ENCODE measurements around the gene MYO3A. TPM values are rescaled to one million over a fixed set of nuclear protein-coding genes. Genes with fewer than 3 reads are reported as not detected.

The MYO3A gene
- total RNA-seq, 1 experiment from 2014 or later = 0.14 TPM

DNA sequence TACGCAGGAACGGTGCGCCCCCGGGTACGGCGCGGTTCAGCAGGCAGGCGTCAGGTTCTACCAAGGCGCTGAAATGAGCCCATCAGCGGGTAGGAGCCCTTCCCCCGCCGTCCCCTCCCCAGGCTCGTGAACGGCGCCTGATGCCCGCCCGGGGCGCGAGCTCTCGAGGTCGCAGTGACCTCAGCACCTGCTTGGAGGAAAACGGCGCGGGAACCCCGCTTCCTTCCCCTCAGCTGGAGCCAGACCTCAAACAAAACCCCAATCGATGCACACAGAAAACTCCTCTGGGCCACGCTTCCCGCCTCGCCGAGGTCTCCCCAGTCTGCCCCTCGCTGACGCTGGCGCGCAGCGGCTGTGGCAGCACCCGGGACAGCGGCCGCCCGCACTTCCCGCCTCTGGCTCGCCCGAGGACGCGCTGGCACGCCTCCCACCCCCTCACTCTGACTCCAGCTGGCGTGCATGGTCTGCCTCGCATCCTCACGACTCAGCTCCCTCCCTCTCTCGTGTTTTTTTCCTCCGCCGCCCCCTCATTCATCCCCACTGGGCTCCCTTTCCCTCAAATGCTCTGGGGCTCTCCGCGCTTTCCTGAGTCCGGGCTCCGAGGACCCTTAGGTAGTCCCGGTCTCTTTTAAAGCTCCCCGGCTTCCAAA is 282.0 kb downstream of the MYO3A start:
- TF ChIP-seq, protein P1, sequence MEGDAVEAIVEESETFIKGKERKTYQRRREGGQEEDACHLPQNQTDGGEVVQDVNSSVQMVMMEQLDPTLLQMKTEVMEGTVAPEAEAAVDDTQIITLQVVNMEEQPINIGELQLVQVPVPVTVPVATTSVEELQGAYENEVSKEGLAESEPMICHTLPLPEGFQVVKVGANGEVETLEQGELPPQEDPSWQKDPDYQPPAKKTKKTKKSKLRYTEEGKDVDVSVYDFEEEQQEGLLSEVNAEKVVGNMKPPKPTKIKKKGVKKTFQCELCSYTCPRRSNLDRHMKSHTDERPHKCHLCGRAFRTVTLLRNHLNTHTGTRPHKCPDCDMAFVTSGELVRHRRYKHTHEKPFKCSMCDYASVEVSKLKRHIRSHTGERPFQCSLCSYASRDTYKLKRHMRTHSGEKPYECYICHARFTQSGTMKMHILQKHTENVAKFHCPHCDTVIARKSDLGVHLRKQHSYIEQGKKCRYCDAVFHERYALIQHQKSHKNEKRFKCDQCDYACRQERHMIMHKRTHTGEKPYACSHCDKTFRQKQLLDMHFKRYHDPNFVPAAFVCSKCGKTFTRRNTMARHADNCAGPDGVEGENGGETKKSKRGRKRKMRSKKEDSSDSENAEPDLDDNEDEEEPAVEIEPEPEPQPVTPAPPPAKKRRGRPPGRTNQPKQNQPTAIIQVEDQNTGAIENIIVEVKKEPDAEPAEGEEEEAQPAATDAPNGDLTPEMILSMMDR (IDR thresholded peaks at IDR 0.05; ENCODE audit: unreplicated experiment) = no peak
- H3K36me3 Mint-ChIP-seq (ENCODE audit: insufficient read depth, unreplicated experiment) = no peaks in the 10 kb centered on the region
- peak; percentile 13 for DNase-seq
- no peaks in the 10 kb centered on the region for H3K9me3 Mint-ChIP-seq (ENCODE audit: low read depth, unreplicated experiment)
- no peak overlapping the region for H3K27ac Mint-ChIP-seq (ENCODE audit: unreplicated experiment)
- no TSS peak for BruUV-seq (replicated peaks)
- H3K27me3 Mint-ChIP-seq (ENCODE audit: unreplicated experiment) = peaks cover 53% of the 10 kb centered on the region
- intact Hi-C loops (cut with micrococcal nuclease; ENCODE audit: unreplicated experiment) = no loop called here
- H3K4me1 Mint-ChIP-seq (ENCODE audit: low read depth, unreplicated experiment) = no peaks in the 10 kb centered on the region
- CTCF ChIA-PET = interaction anchor here (1.1 kb wide), 1 partner anchor 9 kb away, joined by 3 read pairs; no protein-coding TSS in a partner anchor
- H3K4me3 Mint-ChIP-seq (ENCODE audit: low read depth, unreplicated experiment) = peak overlapping the region; percentile 44

DNA sequence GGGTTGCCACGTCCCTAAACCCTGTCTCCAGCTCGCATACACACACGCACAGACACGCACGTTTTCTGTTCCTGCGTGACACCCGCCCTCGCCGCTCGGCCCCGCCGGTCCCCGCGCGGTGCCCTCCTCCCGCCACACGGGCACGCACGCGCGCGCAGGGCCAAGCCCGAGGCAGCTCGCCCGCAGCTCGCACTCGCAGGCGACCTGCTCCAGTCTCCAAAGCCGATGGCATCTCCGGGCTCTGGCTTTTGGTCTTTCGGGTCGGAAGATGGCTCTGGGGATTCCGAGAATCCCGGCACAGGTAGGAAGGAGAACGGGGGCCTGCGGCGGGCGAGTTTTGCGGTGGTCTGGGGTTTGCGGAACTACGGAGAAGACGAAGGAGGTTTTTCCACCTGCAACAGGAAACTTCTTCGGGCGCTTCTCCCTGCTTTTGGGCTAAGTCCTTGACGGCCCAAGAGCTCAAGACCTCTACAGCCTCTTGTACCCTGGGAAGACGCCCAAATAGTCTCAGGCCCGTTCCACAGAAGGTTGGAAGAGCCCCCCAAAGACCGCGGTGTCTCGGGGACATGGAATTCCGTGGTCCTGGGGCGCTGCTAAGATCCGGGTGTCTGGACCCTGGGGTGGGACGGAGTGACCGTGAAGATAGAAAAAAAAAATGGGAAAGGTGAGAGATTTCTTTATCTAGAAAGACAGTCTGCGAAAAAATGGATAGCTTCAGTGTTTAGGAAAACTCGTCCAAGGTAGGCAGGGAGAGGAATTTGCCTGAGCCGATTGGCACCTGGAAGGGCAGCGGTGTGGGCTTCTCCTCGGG is 282.8 kb downstream of the MYO3A start, which contains the start of gene GAD2:
TSS of gene GAD2 (plus strand) at position 190 of the 811 bp plus-strand sequence. CDS start at position 226, 36 bp downstream.
- Mint-ChIP-seq H3K27ac (ENCODE audit: unreplicated experiment) (no peak within 1 kb of the TSS), H3K27me3 (ENCODE audit: unreplicated experiment) (peaks cover 60% of the 10 kb centered on the region)

DNA sequence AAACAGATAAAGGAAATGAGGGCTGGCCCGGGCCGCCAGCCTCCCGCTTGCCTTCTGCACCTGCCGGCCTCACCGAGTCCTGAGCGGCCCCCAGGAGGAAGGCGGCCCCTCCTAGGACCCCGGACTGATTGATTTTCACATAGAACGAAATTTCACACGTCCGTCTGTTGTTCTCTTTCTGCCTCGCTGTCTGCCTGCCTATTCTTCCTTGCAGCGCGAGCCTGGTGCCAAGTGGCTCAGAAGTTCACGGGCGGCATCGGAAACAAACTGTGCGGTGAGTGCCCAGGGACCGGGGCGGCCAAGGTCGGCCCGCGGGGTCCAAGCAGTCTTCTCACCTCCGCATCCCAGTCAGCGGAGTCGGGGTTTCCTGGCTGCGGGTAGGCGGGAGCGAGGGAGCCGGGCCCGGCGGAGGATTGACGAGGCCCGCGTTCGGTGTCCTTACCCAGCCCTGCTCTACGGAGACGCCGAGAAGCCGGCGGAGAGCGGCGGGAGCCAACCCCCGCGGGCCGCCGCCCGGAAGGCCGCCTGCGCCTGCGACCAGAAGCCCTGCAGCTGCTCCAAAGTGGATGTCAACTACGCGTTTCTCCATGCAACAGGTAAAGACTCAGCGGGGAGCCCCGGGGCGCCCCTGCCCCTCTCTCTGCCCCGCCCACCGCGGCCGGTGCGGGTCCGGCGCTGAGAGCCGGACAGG is 283.5 kb downstream of the MYO3A start:
- Mint-ChIP-seq H3K9me3 (ENCODE audit: low read depth, unreplicated experiment) (no peaks in the 10 kb centered on the region), H3K4me3 (ENCODE audit: low read depth, unreplicated experiment) (no peak overlapping the region), H3K27me3 (ENCODE audit: unreplicated experiment) (peaks cover 67% of the 10 kb centered on the region), H3K36me3 (ENCODE audit: insufficient read depth, unreplicated experiment) (no peaks in the 10 kb centered on the region), H3K27ac (ENCODE audit: unreplicated experiment) (no peak overlapping the region), H3K4me1 (ENCODE audit: low read depth, unreplicated experiment) (no peaks in the 10 kb centered on the region)
- CTCF ChIA-PET = no interaction called here
- TF ChIP-seq, protein P1 (IDR thresholded peaks at IDR 0.05; ENCODE audit: unreplicated experiment) = no peak
- no peak for DNase-seq
- intact Hi-C loops (cut with micrococcal nuclease; ENCODE audit: unreplicated experiment) = no loop called here
- BruUV-seq (replicated peaks) = no TSS peak

More for the DNA sequence above, 282.8 kb downstream of the MYO3A start, which contains the start of gene GAD2:
- intact Hi-C loops (cut with micrococcal nuclease; ENCODE audit: unreplicated experiment) = no loop called here
- TF ChIP-seq, protein P1 (IDR thresholded peaks at IDR 0.05; ENCODE audit: unreplicated experiment) = no peak
- H3K4me1 Mint-ChIP-seq (ENCODE audit: low read depth, unreplicated experiment) = no peaks in the 10 kb centered on the region
- no peaks in the 10 kb centered on the region for H3K36me3 Mint-ChIP-seq (ENCODE audit: insufficient read depth, unreplicated experiment)
- peak within 1 kb of the TSS; percentile 44 for H3K4me3 Mint-ChIP-seq (ENCODE audit: low read depth, unreplicated experiment)
- no peaks in the 10 kb centered on the region for H3K9me3 Mint-ChIP-seq (ENCODE audit: low read depth, unreplicated experiment)
- BruUV-seq (replicated peaks) = no TSS peak
- CTCF ChIA-PET = interaction anchor here (1.1 kb wide), 1 partner anchor 9 kb away, joined by 3 read pairs; no protein-coding TSS in a partner anchor
- DNase-seq = no peak

DNA sequence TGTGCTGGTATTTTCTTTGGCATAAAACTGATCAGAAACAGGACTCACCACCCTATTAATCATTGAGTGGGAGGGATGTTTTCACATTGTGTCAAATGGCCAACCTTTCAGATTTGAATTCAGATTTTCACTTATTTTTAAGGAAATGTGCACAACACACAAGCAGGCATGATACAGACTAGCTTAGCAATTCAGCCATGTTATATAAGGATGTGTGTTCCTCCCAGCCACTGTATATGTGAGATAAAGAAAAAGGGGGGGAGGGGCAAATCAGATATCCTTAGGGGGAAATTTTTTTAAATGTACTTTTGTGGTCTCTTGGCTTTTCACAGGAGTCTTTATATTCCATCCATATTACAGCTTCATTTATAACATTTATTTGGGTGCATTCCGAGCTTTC is 285.6 kb downstream of the MYO3A start:
- BruUV-seq (replicated peaks) = no TSS peak
- Mint-ChIP-seq H3K27ac (ENCODE audit: unreplicated experiment) (no peak overlapping the region), H3K27me3 (ENCODE audit: unreplicated experiment) (peaks cover 70% of the 10 kb centered on the region), H3K4me3 (ENCODE audit: low read depth, unreplicated experiment) (no peak overlapping the region), H3K4me1 (ENCODE audit: low read depth, unreplicated experiment) (no peaks in the 10 kb centered on the region), H3K36me3 (ENCODE audit: insufficient read depth, unreplicated experiment) (no peaks in the 10 kb centered on the region), H3K9me3 (ENCODE audit: low read depth, unreplicated experiment) (no peaks in the 10 kb centered on the region)
- intact Hi-C loops (cut with micrococcal nuclease; ENCODE audit: unreplicated experiment) = no loop called here
- DNase-seq = no peak
- CTCF ChIA-PET = no interaction called here
- TF ChIP-seq, protein P1 (IDR thresholded peaks at IDR 0.05; ENCODE audit: unreplicated experiment) = no peak

Data from Calu3 (cell line).